HepG2 (cell line): ENCODE data around the gene CDH23. TPM values are rescaled to one million over a fixed set of nuclear protein-coding genes. Genes with fewer than 3 reads are reported as not detected.

ENCODE experiments used
- ATAC-seq: fragments of 200-7000 bp; cut with Tn5 transposase; 3 replicates; pipeline ENCODE4 v1.9.1; 2020; ENCODE audit warnings: mild to moderate bottlenecking, moderate library complexity
- BruUV-seq: library from RNA; stranded (reverse); fragments of 400-500 nt; replicated peaks from 2 replicates; lab custom pipeline; 2021; lab: Mats Ljungman, UMichigan
- CTCF ChIA-PET: fragments of 300-600 bp; formaldehyde crosslinking; extraction: SDS; loops from one replicate; lab custom pipeline; 2021; ENCODE audit warnings: low total read pairs, inconsistent platforms, low intra/inter-chr PET ratio; lab: Yijun Ruan, JAX
- POLR2A ChIA-PET: fragments of 350-600 bp; sonication (Branson Sonifier 250); formaldehyde crosslinking; loops from one replicate; lab custom pipeline; 2020; ENCODE audit warnings: antibody characterized with exemption, inconsistent platforms; lab: Yijun Ruan, JAX
- DNase-seq: peaks from one replicate; pipeline ENCODE4 v3.0.0-alpha.2; 2015; ENCODE audit warnings: low spot score
- FAIRE-seq: peaks from 3 replicates; lab custom pipeline; 2011; peaks lifted over from hg19 to GRCh38; lab: Jason Lieb, UNC
- H2AFZ ChIP-seq: one replicate; pipeline ENCODE4 v1.6.1; 2011; ENCODE audit warnings: low read length, inconsistent platforms
- H3K27ac ChIP-seq: fragments of 300-600 bp; 3 replicates; pipeline ENCODE4 v1.8.0; 2011; ENCODE audit warnings: mixed run types, mild to moderate bottlenecking, mixed read lengths, low read length, inconsistent platforms; ENCODE audit not compliant: insufficient read depth; ENCODE audit errors: extremely low read length
- H3K27me3 ChIP-seq, 2 experiments: fragments of 200-600 bp in 1 of 2; 2 replicates in 1 of 2; 3 replicates in 1 of 2; pipeline versions ENCODE4 v1.6.0 to v1.8.0; 2011; ENCODE audit warnings: low read length in 2 of 2, mild to moderate bottlenecking in 2 of 2, moderate library complexity in 2 of 2, inconsistent platforms in 1 of 2; ENCODE audit not compliant: insufficient read depth in 2 of 2, control insufficient read depth in 1 of 2
- H3K36me3 ChIP-seq, 2 experiments: fragments of 200-600 bp in 1 of 2; replicated peaks in 1 of 2; 2 replicates in 1 of 2; 3 replicates in 1 of 2; pipeline versions ENCODE4 v1.5.1 to v1.8.0; 2011; ENCODE audit warnings: low read length in 2 of 2, inconsistent platforms in 1 of 2; ENCODE audit not compliant: insufficient read depth in 2 of 2, control insufficient read depth in 1 of 2
- H3K4me1 ChIP-seq: 2 replicates; pipeline ENCODE4 v1.5.1; 2012; ENCODE audit warnings: low read length, inconsistent platforms; ENCODE audit not compliant: insufficient read depth
- H3K4me2 ChIP-seq: 2 replicates; pipeline ENCODE4 v1.6.0; 2011; ENCODE audit warnings: low read depth, low read length, inconsistent platforms
- H3K4me3 ChIP-seq, 3 experiments: fragments of 200-600 bp in 1 of 3; sonication (generic), shearing (Covaris generic) in 1 of 3; replicated peaks in 1 of 3; 2 replicates each; pipeline ENCODE4 v1.5.1; 2011 to 2016; ENCODE audit warnings: low read length in 3 of 3, inconsistent platforms in 2 of 3, low read depth in 2 of 3, mild to moderate bottlenecking in 2 of 3, control low read depth in 1 of 3, mixed read lengths in 1 of 3; ENCODE audit not compliant: insufficient read depth in 1 of 3
- H3K79me2 ChIP-seq: one replicate; pipeline ENCODE4 v1.6.1; 2011; ENCODE audit warnings: low read length, inconsistent platforms; ENCODE audit not compliant: insufficient read depth
- H3K9ac ChIP-seq: 2 replicates; pipeline ENCODE4 v1.6.0; 2011; ENCODE audit warnings: mild to moderate bottlenecking, low read depth, low read length, inconsistent platforms; ENCODE audit not compliant: insufficient read depth
- H3K9me3 ChIP-seq: 2 replicates; pipeline ENCODE4 v1.5.1; 2012; ENCODE audit warnings: mild to moderate bottlenecking, low read length
- H4K20me1 ChIP-seq: 2 replicates; pipeline ENCODE4 v1.6.0; 2011; ENCODE audit warnings: inconsistent platforms, mild to moderate bottlenecking, low read length, moderate library complexity; ENCODE audit not compliant: insufficient read depth
- GABPA ChIP-seq, 2 experiments: IDR thresholded peaks; 2 replicates each; pipeline ENCODE4 v1.6.1; 2011 to 2016; ENCODE audit warnings: low read depth in 2 of 2, low read length in 1 of 2, missing biosample characterization in 1 of 2, missing genetic modification characterization in 1 of 2
- HDAC2 ChIP-seq: sonication (generic); formaldehyde crosslinking; IDR thresholded peaks from 2 replicates; pipeline ENCODE4 v1.4.0; 2020; ENCODE audit warnings: missing genetic modification reagents
- MYPOP ChIP-seq: sonication (generic); formaldehyde crosslinking; IDR thresholded peaks from 2 replicates; pipeline ENCODE4 v1.8.1; 2023; ENCODE audit warnings: mild to moderate bottlenecking, moderate library complexity, missing genetic modification reagents
- ZNF572 ChIP-seq: sonication (generic); formaldehyde crosslinking; IDR thresholded peaks from 2 replicates; pipeline ENCODE4 v1.5.1; 2020; ENCODE audit warnings: mild to moderate bottlenecking, missing genetic modification reagents
- ZNF766 ChIP-seq: sonication (generic); formaldehyde crosslinking; IDR thresholded peaks from 2 replicates; pipeline ENCODE4 v1.5.0; 2020; ENCODE audit warnings: missing genetic modification reagents, borderline replicate concordance
- ZNF883 ChIP-seq: sonication (generic); formaldehyde crosslinking; IDR thresholded peaks from 2 replicates; pipeline ENCODE4 v1.5.1; 2020; ENCODE audit warnings: mild to moderate bottlenecking, missing genetic modification reagents; ENCODE audit errors: not compliant biosample characterization
- whole genome bisulfite sequencing: methylation state at CpG from one replicate; pipeline ENCODE4 v1.1.6; 2017; ENCODE audit warnings: low lambda C conversion rate; 5-methylcytosine and 5-hydroxymethylcytosine counted together
- in situ Hi-C: cut with HindIII; loops from 2 replicates; pipeline ENCODE4 v1.10.0; 2017; ENCODE audit warnings: low pct_unique_long_range_greater_than_20kb; ENCODE audit not compliant: extremely low pct_ligation_motif_present
- intact Hi-C: fragments of 100-400 bp; cut with micrococcal nuclease; formaldehyde crosslinking; loops from one replicate; pipeline ENCODE4 v1.10.0; 2022; ENCODE audit not compliant: unreplicated experiment
- polyA plus RNA-seq, 8 experiments: library from polyadenylated mRNA; depleted of rRNA in 3 of 8; stranded (reverse) in 7 of 8; unstranded in 1 of 8; fragments of >200 nt; fragmentation: Illumina TruSeq in 4 of 8; extraction: Trizol in 4 of 8; gene quantifications; 2 replicates each; pipeline versions ENCODE4 v1.2.1 to v1.2.3, GENCODE V29; 2011 to 2016; ENCODE audit warnings: low read depth in 4 of 8, missing spikeins in 1 of 8, mixed read lengths in 1 of 8; ENCODE audit not compliant: insufficient read depth in 1 of 8
- total RNA-seq, 5 experiments: library from RNA; depleted of rRNA; stranded (reverse); fragments of >200 nt; fragmentation: Illumina TruSeq; extraction: Trizol; gene quantifications; 2 replicates each; pipeline ENCODE4 v1.2.3, GENCODE V29; 2016; ENCODE audit warnings: low read depth in 1 of 5

Gene CDH23
- total and polyA plus RNA-seq, 2 of the 13 experiments (the other 11 are each of a cell fraction or from before 2014, with no cell fraction given): 0.13 TPM; not detected in 1

- H3K4me2 ChIP-seq: no peak overlapping the region
- intact Hi-C loops: no loop called here
- no peaks in the 10 kb centered on the region for H3K9me3 ChIP-seq
- peaks cover 10 to 52% of the 10 kb centered on the region in 2 experiments for H3K27me3 ChIP-seq
- no peaks in the 10 kb centered on the region for H3K4me1 ChIP-seq
- FAIRE-seq (no peak), DNase-seq (no peak), ATAC-seq (no peak)
- H3K27ac ChIP-seq: no peak overlapping the region
- no TSS peak for BruUV-seq
- WGBS: 34% methylated on average over 10 of the region's 20 CpGs
- in situ Hi-C loops: no loop called here
- no peaks in the 10 kb centered on the region for H3K36me3 ChIP-seq
- H2AFZ ChIP-seq: no peak overlapping the region
- no peak overlapping the region for H3K4me3 ChIP-seq
- TF ChIP-seq ZNF572: peak; percentile 99
- no peak for TF ChIP-seq MYPOP (CRISPR knock-in tag)
- no peak for TF ChIP-seq HDAC2 (CRISPR knock-in tag)
- no peak for TF ChIP-seq ZNF766
- TF ChIP-seq GABPA (IDR thresholded peaks at IDR 0.05; ENCODE audit: low read depth, low read length): 0 out of 2 replicates have a peak, but pooled peaks have one; percentile 5
- TF ChIP-seq GABPA (CRISPR knock-in tag; IDR thresholded peaks at IDR 0.05; ENCODE audit: low read depth): peak; percentile 50; the same call in 1 of the 2 replicates
- TF ChIP-seq ZNF883: no peak
- H3K79me2 ChIP-seq: no peaks in the 10 kb centered on the region
- POLR2A ChIA-PET: no interaction called here
- H3K9ac ChIP-seq: no peak overlapping the region
- H4K20me1 ChIP-seq: no peaks in the 10 kb centered on the region
- CTCF ChIA-PET: no interaction called here
These were observed 151.4 kb downstream of the CDH23 start for GRCh38 chr10:71547876-71548846.
